IPS DF 4.7 (cell line): ENCODE measurements around the gene PEAK1.
A peak's percentile ranks its signal among the peaks of the same experiment; 100 is the strongest.
"Not testable (repeated sequence)": the region's sequence is repeated elsewhere in the genome, so short reads cannot be mapped to it uniquely, and the experiment has no call there.

Experiments used
- DNase-seq: peaks from one replicate; pipeline ENCODE4 v3.0.0-alpha.2; 2013; ENCODE audit warnings: low spot score; ENCODE audit errors: extremely low read depth

The PEAK1 gene

DNA sequence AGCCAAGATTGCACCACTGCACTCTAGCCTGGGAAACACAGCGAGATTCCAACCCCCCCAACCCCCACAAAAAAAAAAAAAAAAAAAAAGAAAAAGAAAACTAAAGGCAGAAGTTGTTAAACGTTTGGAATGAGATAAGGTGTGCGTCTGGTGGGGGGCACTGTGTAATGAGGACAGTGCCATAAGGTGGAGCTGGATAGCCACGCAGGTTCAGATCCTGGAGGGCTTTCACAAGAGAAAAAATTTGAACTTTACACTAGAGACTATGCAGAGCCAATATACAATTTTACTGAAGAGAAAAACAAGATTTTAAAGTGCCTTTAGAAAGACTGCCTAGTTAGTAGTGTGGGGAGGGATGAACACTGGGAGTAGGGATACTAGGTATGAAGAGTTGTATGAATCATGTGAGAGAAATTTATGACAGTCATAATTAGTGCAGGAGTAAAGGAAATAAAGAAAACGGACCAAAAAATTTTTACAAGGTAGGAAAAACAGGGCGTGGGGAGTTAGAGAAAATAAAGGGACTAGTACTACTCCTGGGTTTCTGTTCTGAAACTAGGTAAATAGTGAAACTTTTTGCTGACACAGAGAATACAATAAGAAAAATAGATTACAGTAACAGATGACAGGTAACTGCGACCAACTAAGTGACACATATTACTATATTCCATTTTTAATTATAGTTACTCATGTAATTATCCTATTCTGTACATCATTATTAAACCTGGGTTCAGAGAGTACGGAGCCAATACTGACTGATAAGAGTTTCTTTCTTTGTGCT lies 108.1 kb downstream of the PEAK1 start:
- no peak for DNase-seq

DNA sequence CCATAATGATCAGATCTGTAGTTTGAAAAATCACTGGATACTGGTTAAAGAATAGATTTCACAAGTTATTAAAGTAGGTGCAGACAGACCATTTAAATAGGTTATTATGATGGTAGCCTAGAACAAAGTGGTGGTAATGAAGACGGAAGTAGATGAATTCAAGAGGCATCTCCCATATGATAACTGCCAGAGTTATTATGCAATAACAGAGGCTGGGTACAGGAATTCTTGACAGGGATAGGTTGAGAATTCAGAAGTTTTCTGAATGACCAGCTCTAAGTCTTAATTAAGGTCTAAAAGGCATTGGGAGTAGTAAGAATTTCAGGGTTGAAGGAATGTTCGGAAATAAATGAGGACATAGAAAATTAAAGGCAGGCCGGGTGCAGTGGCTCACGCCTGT lies 108.9 kb downstream of the PEAK1 start:
- DNase-seq = no peak

DNA sequence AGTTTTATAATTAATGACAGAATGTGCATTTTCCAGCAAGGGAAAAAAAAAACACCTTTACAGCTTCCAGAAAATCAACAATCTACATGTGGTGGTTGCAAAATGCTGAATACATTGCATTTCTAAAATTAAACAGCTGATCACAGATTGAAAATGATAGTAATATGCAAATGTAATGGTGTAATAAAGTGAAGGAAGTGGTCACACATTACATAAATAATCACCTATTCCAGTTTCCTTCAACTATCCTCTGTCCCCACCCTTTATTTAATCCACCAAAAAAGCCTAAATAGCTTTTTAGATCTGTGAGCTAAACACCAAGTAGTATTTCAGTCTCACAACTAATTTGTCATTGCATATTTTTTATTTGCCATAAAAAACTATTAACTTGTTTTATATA lies 110.5 kb downstream of the PEAK1 start:
- DNase-seq = no peak

DNA sequence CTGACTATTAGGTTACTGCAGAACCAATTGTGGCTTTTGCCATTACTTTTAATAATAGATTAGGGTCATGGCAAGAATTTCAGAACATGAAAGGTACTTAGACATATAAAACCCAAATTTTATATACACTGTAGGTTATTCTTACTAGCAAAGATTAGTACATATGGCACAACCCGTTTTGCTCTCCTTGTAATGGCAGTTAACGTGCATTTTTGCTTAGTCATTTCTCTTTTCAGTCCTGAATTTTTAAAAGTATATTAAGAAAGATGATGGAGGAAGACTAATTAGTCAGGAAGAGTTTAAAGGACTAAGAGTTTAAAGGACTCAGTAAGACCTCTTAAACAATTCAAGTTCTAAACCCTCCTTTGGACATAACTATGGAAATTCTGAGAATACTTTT lies 114.0 kb downstream of the PEAK1 start:
- no peak for DNase-seq

DNA sequence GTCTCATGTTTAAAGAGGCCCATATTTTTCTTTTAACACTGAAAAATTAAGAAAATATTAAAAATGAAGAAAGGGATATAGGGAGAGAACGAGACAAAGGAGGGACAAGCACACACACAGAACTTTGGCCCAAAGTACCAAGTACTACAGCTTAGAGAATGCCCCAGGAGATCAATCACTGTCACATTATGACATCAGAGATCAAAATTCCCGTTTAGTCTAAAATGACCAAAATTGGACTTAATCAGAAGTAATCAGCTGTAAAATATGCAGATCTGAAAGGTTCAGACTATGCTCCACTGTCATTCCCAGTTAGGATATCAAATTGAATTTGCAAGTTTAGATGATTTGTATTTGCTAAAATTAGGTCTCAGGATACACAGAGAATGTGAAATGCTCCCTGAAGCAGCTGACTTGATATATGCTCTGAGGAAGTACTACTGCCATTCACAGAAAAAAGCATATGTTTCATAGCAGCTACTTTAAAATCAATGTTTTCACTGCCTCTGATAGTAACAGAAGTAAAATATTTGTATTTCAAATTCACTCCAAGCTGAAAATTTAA lies 123.0 kb downstream of the PEAK1 start:
- no peak for DNase-seq

DNA sequence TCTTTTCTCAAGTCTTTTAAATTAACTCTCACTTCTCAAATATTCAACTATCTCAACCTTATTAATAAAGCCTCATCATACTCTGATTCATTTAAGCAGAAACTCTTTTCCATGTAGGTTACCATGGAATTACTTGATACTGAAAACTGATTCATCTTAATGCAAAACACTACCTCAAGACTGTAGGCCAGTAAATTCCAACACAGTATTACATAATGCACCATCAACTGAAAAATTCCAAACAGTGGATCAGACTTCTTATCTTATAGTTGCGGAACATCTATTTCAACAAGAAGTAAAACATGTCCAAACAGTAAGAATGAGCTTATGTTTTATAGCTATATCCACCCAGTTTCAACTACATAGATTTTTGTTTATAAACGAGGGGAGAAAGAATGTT lies 124.5 kb downstream of the PEAK1 start:
- DNase-seq = no peak

DNA sequence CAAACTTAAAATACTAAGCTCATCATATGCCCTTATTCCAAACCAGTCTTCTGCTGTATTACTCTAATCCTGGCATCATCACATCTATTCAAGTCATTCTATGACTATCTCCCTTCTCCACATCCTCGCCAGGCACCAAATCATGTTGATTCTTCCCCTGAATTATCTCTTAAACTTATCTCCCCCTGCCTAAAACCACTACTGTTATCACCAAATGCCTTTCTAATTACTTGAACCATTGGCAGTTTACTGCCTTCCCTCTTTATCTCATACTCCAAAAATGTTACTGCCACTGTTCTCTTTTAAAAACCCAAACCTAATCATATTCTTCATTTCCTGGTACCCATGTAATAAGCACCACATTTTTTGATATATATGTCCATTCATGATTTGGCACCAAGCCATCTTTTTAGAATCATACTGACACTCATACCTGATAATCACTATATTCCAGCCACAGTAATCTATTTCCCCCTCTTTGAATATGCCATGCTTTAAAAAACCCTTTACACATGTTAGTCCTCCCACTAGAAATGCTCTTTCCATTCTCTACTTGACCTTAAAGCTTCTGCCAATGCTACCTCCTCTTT lies 126.8 kb downstream of the PEAK1 start:
- no peak for DNase-seq

DNA sequence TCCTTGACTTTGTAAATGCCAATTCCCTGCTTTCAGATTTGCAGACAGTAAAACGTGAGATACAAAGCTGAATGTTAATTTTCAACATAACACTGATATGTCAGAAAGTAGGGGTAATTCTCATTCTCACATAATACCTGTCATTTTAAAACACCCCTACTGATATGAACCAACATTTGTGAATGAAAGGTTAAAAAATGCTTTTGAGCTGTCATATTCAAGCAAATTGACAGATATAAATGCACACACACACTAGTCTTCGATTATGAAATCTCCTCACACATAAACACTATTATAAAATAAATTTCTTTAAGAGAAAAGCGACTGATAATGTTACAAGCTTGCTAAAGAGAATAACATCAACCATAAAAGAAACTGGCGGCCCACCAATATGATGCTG lies 128.8 kb downstream of the PEAK1 start:
- no peak for DNase-seq

DNA sequence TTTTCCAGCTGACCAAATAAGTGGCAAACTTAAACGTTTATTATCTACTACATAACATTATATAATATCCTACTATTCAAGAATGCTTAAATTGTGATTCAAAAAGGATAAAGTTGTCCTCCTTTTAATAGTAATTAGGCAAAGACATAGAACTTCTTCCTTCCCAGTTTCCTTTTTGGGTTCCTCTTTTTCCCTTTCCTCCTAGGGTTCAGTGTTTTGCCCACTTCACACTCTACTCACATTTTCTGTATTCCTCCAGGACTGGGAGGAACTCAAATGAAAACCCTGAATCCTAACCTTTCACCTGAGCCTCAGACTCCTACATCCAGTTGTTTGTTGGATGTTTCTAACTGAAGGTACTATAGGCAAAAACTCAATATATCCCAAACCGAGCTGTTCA lies 132.5 kb downstream of the PEAK1 start:
- no peak for DNase-seq

DNA sequence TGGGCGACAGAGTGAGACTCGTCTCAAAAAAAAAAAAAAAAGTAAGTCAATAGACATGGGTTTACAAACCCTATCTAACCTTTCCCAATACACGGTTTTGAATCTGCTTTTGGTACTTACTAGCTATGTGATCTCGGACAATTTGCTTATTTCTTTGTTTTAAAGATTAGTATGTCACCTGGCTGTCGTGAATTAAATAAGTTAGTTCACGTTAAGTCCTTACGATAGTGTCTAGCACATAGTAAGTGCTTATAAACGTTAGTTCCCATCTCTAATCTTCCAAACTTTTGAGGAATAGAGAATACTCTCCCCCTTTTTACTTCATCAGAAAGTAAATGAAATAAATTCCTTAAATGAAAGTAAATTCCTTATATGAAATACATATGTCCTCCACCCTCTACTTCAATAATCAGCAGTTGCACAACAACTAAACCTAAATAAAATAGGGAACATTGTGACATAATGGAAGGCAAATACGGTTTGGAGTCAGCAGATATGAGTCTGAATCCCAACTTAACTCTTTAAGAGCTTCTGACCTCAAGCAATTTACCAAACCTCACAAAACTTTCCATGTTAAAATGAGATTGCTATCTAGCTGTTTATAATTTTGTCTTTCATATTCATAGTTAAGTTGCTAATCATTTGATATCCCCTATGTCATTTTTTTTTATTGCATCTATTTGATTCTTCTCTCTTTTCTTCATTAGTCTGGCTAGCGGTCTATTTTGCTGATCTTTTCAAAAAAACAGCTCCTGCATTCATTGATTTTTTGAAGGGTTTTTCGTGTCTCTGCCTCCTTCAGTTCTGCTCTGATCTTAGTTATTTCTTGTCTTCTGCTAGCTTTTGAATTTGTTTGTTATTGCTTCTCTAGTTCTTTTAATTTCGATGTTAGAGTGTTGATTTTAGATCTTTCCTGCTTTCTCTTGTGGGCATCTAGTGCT lies 134.6 kb downstream of the PEAK1 start:
- DNase-seq = no peak

DNA sequence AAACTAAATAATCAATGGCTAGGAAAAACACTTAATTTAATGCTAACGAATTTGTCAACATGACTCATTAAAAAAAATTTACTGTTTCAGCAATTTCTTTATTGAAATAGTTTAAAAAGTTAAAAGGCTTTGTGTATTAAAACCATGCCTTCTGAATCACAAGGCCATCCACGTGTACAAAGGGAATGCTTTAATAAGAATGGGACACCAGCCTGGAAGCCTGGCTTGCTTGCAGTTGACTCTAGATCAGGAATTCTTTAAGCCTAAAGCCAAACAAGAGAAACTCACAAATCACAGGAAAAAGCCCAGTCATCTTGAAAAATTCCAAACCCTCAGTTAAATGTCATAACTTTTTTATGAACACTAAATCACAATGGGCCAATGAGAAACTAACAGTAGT lies 137.6 kb downstream of the PEAK1 start:
- DNase-seq = peak; percentile 25

DNA sequence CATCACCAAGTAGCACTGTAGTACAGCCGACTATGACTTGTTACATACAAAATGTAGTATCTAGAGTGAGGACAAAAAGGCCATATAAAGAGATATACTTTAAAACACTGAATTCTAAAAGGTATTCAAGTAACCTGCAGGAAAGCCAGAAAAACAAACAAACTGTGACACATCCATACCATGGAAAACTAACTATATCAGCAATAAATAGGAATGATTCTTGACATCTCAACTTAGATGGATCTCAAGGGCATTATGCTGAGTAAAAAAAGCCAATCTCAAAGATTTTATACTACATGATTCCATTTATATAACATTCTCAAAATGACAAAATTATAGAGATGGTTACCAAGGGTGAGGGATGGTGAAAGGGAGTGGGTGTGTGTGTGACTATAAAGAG lies 143.0 kb downstream of the PEAK1 start:
- DNase-seq = no peak

DNA sequence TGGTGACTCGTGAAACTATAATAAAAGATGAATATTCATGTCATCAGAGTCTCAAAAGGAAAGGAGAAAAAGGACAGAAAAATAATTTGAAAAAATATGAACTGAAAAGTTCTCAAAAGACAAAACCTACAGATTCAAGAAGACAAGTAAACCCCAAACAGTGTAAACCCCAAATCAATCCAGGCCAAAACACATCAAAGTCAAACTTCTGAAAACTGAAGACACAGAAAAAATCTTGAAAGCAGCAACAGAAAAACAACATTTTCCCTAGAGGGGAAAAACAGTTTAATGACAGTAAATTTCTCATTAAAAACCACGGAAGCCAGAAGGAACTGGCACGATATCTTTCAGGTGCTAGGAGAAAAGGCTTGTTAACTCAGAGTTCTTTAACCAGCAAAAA lies 143.8 kb downstream of the PEAK1 start:
- DNase-seq = no peak

DNA sequence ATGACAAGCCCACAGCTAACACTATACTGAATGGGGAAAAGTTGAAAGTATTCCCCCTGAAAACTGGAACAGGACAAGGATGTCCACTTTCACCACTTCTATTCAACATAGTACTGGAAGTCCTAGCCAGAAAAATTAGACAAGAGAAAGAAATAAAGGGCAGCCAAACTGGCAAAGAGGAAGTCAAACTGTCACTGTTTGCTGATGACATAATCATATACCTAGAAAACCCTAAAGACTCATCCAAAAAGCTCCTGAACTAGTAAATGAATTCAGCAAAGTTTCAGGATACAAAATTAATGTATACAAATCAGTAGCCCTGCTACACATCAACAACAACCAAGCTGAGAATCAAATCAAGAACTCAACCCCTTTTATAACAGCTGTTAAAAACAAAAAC lies 146.8 kb downstream of the PEAK1 start:
- not testable (repeated sequence) for DNase-seq

DNA sequence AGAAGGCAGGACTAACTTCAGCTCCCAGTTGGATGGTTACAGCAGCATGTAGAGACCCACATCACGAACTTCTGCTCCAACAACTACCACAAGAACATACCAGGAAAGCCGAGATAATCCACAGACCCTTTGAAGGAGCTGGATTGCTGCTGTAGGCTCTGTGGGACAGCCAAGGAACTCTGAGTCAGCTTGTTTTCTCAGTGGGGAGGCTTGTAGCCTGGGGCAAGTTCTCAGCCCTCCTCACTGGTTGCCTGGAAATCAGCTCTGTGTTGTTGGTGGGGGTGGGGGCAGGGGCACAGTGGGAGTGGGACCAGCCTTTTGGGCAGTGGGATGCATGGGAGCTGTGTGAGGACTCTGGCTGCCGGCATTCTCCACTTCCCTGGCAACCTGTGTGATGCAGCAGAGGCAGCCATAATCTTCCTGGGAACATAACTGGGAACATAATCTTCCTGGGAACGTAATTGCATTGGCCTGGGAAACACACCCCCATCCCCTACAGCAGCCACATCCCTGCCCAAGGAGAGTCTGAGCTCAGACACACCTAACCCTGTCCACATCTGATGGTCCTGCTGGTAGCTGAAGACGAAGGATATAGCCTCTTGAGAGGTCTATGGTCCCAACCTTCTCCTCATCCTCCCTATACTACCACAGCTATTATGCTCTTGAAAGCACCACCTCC lies 153.1 kb downstream of the PEAK1 start:
- DNase-seq = no peak

DNA sequence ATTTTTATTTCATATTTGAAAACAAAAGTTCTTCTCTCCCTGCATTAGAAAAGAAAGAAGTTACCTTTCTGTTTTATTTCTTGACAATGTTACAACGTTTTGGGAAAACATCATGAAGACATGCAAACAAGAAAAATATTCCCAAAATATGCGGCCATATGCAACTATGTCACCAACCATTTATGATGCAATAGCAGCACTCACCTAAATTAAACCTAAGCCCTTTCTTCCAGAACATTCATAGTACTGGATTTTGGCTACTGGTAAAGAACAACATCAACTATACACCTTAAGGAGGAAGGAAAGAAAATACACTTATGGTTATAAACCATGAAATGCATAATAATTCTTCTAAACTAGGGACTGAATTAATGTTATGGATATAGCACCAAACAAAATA lies 164.5 kb downstream of the PEAK1 start:
- no peak for DNase-seq

DNA sequence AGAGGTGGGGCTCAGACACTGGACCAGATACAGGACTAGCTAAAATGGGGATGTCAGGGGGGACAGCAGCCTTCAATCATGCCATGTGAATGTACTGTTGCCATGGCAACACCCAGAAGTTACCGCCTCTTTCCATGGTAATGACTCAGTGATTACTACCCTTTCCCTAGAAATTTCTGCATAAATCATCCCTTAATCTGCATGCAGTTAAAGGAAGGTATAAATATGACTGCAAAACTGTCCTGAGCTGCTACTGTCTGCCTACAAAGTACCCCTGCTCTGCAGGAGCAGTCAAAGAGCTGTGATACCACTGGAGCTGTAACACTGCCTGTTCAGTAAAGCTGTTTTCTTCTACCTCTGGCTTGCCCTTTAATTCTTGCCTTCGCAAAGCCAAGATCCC lies 168.2 kb downstream of the PEAK1 start:
- DNase-seq = no peak

DNA sequence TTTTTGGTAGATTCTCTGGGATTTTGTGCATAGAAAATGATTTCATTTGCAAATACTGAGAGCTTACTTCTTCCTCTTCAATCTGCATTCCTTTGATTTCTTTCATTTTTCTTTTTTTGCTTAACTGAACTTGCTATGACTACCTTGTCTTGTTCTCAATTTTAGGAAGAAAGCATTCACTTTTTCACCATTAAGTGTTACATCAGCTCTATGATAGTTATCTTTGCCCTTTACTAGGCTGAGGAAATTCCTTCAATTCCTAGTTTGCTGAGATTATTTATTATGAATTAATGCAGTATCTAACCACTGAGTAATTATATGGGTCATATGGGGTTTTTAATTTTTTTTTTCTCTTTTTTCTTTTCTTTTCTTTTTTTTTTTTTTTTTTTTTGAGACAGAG lies 172.8 kb downstream of the PEAK1 start:
- DNase-seq = no peak

DNA sequence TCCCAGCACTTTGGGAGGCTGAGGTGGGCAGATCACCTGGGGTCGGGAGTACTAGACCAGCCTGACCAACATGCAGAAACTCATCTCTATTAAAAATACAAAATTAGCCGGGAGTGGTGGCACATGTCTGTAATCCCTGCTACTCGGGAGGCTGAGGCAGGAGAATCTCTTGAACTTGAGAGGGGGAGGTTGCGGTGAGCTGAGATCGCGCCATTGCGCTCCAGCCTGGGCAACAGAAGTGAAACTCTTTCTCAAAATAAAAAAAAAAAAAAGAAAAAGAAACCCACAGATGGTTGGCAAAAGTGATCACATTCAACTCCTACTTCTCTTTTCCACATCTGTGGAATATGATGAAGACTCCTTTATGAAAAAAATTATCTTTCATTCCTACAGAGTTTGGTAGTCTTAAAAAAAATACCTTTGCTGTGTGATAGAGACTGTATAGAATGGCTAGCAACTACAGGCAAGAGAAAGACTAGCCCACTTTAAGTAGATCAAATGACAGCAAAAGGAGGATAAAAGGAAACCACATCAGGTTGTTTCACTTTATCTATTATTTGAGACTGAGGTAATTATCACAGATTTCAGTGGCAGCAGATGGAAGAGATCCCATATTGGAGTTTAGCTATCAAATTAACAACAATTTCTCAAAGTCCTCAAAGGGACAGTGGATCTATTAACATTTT lies 176.0 kb downstream of the PEAK1 start:
- no peak for DNase-seq

DNA sequence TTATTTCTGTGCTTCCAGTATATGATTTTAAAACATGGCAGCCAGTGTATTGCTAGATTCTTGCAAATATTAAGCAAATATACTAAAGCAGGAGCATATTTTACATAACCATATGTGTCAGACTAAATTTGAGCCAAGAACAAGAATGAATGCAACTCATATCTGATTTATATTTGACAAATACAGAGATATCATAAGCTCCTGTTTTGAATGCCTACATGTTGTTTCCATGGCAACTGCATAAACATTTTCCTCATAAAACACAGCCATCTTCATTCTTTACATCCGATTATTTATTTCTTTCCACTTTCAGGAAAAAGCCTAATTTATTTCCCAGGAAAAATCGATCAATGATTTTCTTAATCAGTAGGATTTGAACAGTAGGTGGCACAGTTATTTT lies 176.8 kb downstream of the PEAK1 start:
- no peak for DNase-seq
